ENCODE results near the gene ZG16. TPM values are rescaled to one million over a fixed set of nuclear protein-coding genes. Genes with fewer than 3 reads are reported as not detected.

ZG16 gene
- total and polyA plus RNA-seq, 9 of the 15 experiments (the other 6 are each of a cell fraction or from before 2014, with no cell fraction given) = 0.04 TPM; not detected in 8

GRCh38 chr16:29805232-29806098, 27.4 kb downstream of the ZG16 start (continued):
- TF ChIP-seq, protein P1, sequence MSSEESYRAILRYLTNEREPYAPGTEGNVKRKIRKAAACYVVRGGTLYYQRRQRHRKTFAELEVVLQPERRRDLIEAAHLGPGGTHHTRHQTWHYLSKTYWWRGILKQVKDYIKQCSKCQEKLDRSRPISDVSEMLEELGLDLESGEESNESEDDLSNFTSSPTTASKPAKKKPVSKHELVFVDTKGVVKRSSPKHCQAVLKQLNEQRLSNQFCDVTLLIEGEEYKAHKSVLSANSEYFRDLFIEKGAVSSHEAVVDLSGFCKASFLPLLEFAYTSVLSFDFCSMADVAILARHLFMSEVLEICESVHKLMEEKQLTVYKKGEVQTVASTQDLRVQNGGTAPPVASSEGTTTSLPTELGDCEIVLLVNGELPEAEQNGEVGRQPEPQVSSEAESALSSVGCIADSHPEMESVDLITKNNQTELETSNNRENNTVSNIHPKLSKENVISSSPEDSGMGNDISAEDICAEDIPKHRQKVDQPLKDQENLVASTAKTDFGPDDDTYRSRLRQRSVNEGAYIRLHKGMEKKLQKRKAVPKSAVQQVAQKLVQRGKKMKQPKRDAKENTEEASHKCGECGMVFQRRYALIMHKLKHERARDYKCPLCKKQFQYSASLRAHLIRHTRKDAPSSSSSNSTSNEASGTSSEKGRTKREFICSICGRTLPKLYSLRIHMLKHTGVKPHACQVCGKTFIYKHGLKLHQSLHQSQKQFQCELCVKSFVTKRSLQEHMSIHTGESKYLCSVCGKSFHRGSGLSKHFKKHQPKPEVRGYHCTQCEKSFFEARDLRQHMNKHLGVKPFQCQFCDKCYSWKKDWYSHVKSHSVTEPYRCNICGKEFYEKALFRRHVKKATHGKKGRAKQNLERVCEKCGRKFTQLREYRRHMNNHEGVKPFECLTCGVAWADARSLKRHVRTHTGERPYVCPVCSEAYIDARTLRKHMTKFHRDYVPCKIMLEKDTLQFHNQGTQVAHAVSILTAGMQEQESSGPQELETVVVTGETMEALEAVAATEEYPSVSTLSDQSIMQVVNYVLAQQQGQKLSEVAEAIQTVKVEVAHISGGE (CRISPR knock-in tag; IDR thresholded peaks at IDR 0.05) = peak in 2 of 3 experiments; percentile 66 to 90; a peak in 4 of 6 replicates
- 0 out of 2 replicates have a peak, but pooled peaks have one; percentile 22 for TF ChIP-seq SMARCA4 (IDR thresholded peaks at IDR 0.05)
- no peak for TF ChIP-seq PTTG1 (tag; IDR thresholded peaks at IDR 0.05; ENCODE audit: low read depth)
- TF ChIP-seq HMGN3 (IDR thresholded peaks at IDR 0.05; ENCODE audit: borderline replicate concordance, extremely low read depth, insufficient read length, low read depth, low read length) = peak; percentile 98
- no peak for TF ChIP-seq BRD9 (IDR thresholded peaks at IDR 0.05; ENCODE audit: low read depth, partially characterized antibody)
- TF ChIP-seq, protein P2, sequence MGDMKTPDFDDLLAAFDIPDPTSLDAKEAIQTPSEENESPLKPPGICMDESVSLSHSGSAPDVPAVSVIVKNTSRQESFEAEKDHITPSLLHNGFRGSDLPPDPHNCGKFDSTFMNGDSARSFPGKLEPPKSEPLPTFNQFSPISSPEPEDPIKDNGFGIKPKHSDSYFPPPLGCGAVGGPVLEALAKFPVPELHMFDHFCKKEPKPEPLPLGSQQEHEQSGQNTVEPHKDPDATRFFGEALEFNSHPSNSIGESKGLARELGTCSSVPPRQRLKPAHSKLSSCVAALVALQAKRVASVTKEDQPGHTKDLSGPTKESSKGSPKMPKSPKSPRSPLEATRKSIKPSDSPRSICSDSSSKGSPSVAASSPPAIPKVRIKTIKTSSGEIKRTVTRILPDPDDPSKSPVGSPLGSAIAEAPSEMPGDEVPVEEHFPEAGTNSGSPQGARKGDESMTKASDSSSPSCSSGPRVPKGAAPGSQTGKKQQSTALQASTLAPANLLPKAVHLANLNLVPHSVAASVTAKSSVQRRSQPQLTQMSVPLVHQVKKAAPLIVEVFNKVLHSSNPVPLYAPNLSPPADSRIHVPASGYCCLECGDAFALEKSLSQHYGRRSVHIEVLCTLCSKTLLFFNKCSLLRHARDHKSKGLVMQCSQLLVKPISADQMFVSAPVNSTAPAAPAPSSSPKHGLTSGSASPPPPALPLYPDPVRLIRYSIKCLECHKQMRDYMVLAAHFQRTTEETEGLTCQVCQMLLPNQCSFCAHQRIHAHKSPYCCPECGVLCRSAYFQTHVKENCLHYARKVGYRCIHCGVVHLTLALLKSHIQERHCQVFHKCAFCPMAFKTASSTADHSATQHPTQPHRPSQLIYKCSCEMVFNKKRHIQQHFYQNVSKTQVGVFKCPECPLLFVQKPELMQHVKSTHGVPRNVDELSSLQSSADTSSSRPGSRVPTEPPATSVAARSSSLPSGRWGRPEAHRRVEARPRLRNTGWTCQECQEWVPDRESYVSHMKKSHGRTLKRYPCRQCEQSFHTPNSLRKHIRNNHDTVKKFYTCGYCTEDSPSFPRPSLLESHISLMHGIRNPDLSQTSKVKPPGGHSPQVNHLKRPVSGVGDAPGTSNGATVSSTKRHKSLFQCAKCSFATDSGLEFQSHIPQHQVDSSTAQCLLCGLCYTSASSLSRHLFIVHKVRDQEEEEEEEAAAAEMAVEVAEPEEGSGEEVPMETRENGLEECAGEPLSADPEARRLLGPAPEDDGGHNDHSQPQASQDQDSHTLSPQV (IDR thresholded peaks at IDR 0.05) = peak; percentile 90
- no peak for TF ChIP-seq POLR3A (IDR thresholded peaks at IDR 0.05; ENCODE audit: borderline replicate concordance, extremely low read depth, insufficient read depth, insufficient read length)
- TF ChIP-seq NR2F6 (CRISPR knock-in tag; IDR thresholded peaks at IDR 0.05) = no peak
- TF ChIP-seq ZNF316 (IDR thresholded peaks at IDR 0.05) = no peak
- no peak for TF ChIP-seq DEAF1 (CRISPR knock-in tag; IDR thresholded peaks at IDR 0.05)
- 0 out of 2 replicates have a peak, but pooled peaks have one; percentile 53 for TF ChIP-seq PTBP1 (IDR thresholded peaks at IDR 0.05; ENCODE audit: low read depth, low read length)
- 0 out of 2 replicates have a peak, but pooled peaks have one; percentile 23 for TF ChIP-seq GATAD2A (IDR thresholded peaks at IDR 0.05)
- no peak for TF ChIP-seq ADNP (tag; IDR thresholded peaks at IDR 0.05)
- no peak for TF ChIP-seq ZFP36 (IDR thresholded peaks at IDR 0.05; ENCODE audit: low read depth, low read length, partially characterized antibody)
- TF ChIP-seq MTA1 (IDR thresholded peaks at IDR 0.05; ENCODE audit: borderline replicate concordance) = no peak
- peak; percentile 84 for TF ChIP-seq PCBP2 (IDR thresholded peaks at IDR 0.05; ENCODE audit: low read depth, low read length, poor library complexity, severe bottlenecking)
- TF ChIP-seq ZNF184 (CRISPR knock-in tag; IDR thresholded peaks at IDR 0.05) = no peak
